DND-41 (cell line): ENCODE results near the gene SERP2.

ENCODE experiments used
- ATAC-seq: fragments of 200-7000 bp; cut with Tn5 transposase; 3 replicates; pipeline ENCODE4 v1.9.1; 2021; ENCODE audit warnings: low read depth; ENCODE audit not compliant: insufficient read depth
- DNase-seq: peaks from one replicate; pipeline ENCODE4 v3.0.0-alpha.2; 2020
- H2AFZ ChIP-seq: 2 replicates; pipeline ENCODE4 v1.6.0; 2012; ENCODE audit warnings: low read depth, low read length
- H3K27ac ChIP-seq: 2 replicates; pipeline ENCODE4 v1.5.1; 2012; ENCODE audit warnings: low read length, inconsistent platforms
- H3K27me3 ChIP-seq: fragments of 200-600 bp; sonication (generic); 2 replicates; pipeline ENCODE4 v1.6.0; 2012; ENCODE audit warnings: low read length, mild to moderate bottlenecking, inconsistent platforms; ENCODE audit not compliant: insufficient read depth, poor library complexity
- H3K36me3 ChIP-seq: 2 replicates; pipeline ENCODE4 v1.5.1; 2012; ENCODE audit warnings: low read length, inconsistent platforms; ENCODE audit not compliant: insufficient read depth
- H3K4me1 ChIP-seq: 2 replicates; pipeline ENCODE4 v1.5.1; 2012; ENCODE audit warnings: mild to moderate bottlenecking, low read length; ENCODE audit not compliant: insufficient read depth
- H3K4me2 ChIP-seq: 2 replicates; pipeline ENCODE4 v1.6.0; 2012; ENCODE audit warnings: mild to moderate bottlenecking, moderate library complexity, low read length, inconsistent platforms; ENCODE audit not compliant: insufficient read depth
- H3K4me3 ChIP-seq, 2 experiments: fragments of 200-600 bp in 1 of 2; shearing (Covaris generic) in 1 of 2; 2 replicates each; pipeline ENCODE4 v1.5.1; 2012 to 2016; ENCODE audit warnings: inconsistent platforms in 2 of 2, low read length in 2 of 2, mild to moderate bottlenecking in 2 of 2, low read depth in 1 of 2, moderate library complexity in 1 of 2
- H3K79me2 ChIP-seq: 2 replicates; pipeline ENCODE4 v1.6.0; 2012; ENCODE audit warnings: low read length, inconsistent platforms; ENCODE audit not compliant: insufficient read depth
- H3K9ac ChIP-seq: 2 replicates; pipeline ENCODE4 v1.6.0; 2012; ENCODE audit warnings: low read depth, mild to moderate bottlenecking, inconsistent platforms, low read length, moderate library complexity
- H3K9me3 ChIP-seq: 2 replicates; pipeline ENCODE4 v1.5.1; 2012; ENCODE audit warnings: low read length, moderate library complexity, mild to moderate bottlenecking, inconsistent platforms; ENCODE audit not compliant: insufficient read depth, severe bottlenecking
- H4K20me1 ChIP-seq: 2 replicates; pipeline ENCODE4 v1.6.0; 2012; ENCODE audit warnings: low read length; ENCODE audit not compliant: insufficient read depth
- EZH2 ChIP-seq: IDR thresholded peaks from 3 replicates; pipeline ENCODE4 v1.6.1; 2012; ENCODE audit warnings: borderline replicate concordance, low read depth, mild to moderate bottlenecking, moderate library complexity, low read length, inconsistent platforms; ENCODE audit not compliant: severe bottlenecking
- TF ChIP-seq, protein P1 (sequence below): IDR thresholded peaks from 2 replicates; pipeline ENCODE4 v1.5.1; 2012; ENCODE audit warnings: borderline replicate concordance, low read length, moderate library complexity, mild to moderate bottlenecking; ENCODE audit not compliant: poor library complexity, severe bottlenecking; ENCODE audit errors: extremely low read depth

The SERP2 gene

DNA sequence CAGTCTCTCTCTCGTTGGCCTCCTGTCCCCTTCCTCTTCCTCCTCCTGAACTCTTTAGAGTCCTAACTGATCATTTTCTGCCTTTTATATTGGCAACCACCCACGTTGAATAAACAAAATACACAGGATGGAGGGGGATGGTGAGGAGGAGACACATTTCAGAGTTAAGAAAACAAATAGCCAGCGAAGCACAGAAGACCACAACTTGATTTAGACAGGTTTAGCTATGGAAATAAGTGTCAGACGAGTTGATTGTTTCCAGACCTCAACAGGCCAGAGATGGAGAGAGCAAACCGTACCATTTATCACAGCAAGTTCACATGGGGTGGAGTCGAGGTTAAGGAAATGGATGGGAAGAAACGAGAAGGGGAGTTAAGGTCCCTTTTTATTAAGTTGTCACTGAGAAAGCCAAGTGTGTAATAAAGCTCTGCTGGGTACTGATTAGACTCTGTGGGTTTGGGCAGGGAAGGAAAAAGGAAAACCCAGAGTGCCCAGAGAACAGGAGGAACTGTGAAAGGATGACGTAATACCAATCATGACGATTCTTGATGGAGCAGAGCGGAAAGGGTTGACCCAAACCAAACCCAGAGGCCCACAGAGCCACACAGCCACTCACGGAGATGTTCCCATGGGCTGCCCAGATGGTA, 11.1 kb upstream of the SERP2 start:
- no peak overlapping the region for H2AFZ ChIP-seq
- no peak overlapping the region for H3K4me3 ChIP-seq
- DNase-seq (no peak), ATAC-seq (no peak)
- H3K9me3 ChIP-seq, result no peaks in the 10 kb centered on the region
- no peak overlapping the region for H3K9ac ChIP-seq
- H3K36me3 ChIP-seq, result no peaks in the 10 kb centered on the region
- no peak overlapping the region for H3K4me2 ChIP-seq
- no peaks in the 10 kb centered on the region for H3K79me2 ChIP-seq
- H3K27ac ChIP-seq, result no peak overlapping the region
- H3K4me1 ChIP-seq, result no peaks in the 10 kb centered on the region
- no peaks in the 10 kb centered on the region for H3K27me3 ChIP-seq
- TF ChIP-seq, protein P1, sequence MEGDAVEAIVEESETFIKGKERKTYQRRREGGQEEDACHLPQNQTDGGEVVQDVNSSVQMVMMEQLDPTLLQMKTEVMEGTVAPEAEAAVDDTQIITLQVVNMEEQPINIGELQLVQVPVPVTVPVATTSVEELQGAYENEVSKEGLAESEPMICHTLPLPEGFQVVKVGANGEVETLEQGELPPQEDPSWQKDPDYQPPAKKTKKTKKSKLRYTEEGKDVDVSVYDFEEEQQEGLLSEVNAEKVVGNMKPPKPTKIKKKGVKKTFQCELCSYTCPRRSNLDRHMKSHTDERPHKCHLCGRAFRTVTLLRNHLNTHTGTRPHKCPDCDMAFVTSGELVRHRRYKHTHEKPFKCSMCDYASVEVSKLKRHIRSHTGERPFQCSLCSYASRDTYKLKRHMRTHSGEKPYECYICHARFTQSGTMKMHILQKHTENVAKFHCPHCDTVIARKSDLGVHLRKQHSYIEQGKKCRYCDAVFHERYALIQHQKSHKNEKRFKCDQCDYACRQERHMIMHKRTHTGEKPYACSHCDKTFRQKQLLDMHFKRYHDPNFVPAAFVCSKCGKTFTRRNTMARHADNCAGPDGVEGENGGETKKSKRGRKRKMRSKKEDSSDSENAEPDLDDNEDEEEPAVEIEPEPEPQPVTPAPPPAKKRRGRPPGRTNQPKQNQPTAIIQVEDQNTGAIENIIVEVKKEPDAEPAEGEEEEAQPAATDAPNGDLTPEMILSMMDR, result no peak
- no peak for TF ChIP-seq EZH2
- H4K20me1 ChIP-seq, result no peaks in the 10 kb centered on the region

DNA sequence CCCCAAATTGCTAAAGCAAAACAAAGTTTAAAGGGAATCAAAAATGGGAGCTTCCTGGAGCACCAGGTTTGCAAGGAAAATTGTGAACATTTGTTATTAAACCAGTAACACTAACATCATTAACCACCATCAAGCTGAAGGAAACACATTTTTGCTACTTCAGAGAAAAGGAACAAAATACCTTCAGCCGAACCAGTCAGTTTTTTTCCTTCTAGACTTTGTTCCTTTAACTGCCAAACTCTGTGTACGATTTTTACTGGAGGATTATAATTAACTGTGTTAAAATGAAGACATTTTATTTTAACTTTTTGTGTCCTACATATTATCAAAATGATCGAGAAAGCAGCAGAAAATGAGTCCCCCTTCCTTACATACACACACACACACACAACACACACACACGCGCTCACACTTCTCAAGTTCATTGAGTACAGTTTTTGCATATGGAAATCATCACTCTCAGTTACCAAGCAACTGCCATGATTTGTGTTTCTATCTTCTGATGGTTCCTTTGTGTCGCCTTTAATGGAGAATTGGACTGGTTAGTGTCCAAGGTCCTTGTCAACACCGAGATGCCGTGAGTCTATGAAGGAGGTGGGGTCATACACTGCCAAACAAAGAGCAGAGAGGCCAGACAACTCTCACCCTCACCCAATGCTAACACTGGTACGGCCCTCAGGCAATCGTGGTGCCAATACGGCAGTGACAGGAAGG, 9.8 kb upstream of the SERP2 start:
- H3K4me1 ChIP-seq, result no peaks in the 10 kb centered on the region
- H3K4me3 ChIP-seq, result no peak overlapping the region
- no peaks in the 10 kb centered on the region for H3K9me3 ChIP-seq
- no peak overlapping the region for H2AFZ ChIP-seq
- H4K20me1 ChIP-seq, result no peaks in the 10 kb centered on the region
- no peak overlapping the region for H3K9ac ChIP-seq
- no peak for DNase-seq
- H3K27me3 ChIP-seq, result no peaks in the 10 kb centered on the region
- H3K36me3 ChIP-seq, result no peaks in the 10 kb centered on the region
- TF ChIP-seq, protein P1, result no peak
- no peak for TF ChIP-seq EZH2
- no peak overlapping the region for H3K27ac ChIP-seq
- H3K4me2 ChIP-seq, result no peak overlapping the region
- ATAC-seq, result no peak
- H3K79me2 ChIP-seq, result no peaks in the 10 kb centered on the region

DNA sequence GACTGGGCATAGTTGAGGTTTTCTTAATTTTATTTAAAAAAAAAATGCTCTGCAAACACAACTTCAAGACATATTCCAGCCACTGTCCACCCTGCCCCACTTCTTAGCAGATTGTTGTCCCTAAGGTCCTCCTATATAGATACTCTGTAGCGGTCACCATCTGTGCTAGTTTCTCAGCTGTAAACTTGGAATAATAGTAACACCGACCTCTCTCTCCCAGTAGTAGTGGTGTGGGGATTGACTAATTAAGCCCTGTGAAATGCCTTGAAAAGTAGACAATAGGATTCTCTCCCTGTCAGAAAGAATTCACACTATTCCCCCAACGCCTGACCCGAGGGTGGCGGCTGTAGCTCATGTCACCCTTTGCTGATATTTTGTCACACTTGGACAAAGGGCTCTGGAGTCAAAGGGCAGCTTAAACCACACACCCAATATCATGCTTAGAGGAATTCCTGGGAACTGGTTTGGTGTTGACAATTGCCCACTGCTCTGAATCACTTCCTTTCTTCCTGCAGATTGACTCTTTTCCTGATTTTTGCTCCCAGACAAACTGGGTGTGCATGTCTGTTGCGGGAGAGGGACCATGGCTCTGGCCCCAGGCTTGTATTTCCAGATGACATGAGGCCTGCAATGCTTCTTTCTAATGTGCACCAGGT, 9.2 kb upstream of the SERP2 start:
- Histone ChIP-seq H3K27ac (no peak overlapping the region), H4K20me1 (no peaks in the 10 kb centered on the region), H3K27me3 (no peaks in the 10 kb centered on the region), H2AFZ (no peak overlapping the region), H3K9me3 (no peaks in the 10 kb centered on the region), H3K36me3 (no peaks in the 10 kb centered on the region), H3K79me2 (no peaks in the 10 kb centered on the region), H3K4me3 (no peak overlapping the region), H3K4me2 (no peak overlapping the region), H3K4me1 (no peaks in the 10 kb centered on the region), H3K9ac (no peak overlapping the region)
- no peak for TF ChIP-seq EZH2
- TF ChIP-seq, protein P1, result no peak
- DNase-seq, result no peak
- ATAC-seq, result no peak
